H9 (cell line): ENCODE data around the gene SELE. TPM values are rescaled to one million over a fixed set of nuclear protein-coding genes. Genes with fewer than 3 reads are reported as not detected.

ENCODE experiments used
- DNase-seq: peaks from one replicate; pipeline ENCODE4 v3.0.0-alpha.2; 2017
- H2AFZ ChIP-seq: one replicate; pipeline ENCODE4 v1.6.1; 2013; ENCODE audit warnings: mild to moderate bottlenecking, low read length, control low read depth, moderate library complexity
- H2AK5ac ChIP-seq: 2 replicates; pipeline ENCODE4 v1.6.1; 2013; ENCODE audit warnings: low read length, control low read depth, mixed read lengths; ENCODE audit not compliant: insufficient read length
- H2BK120ac ChIP-seq: one replicate; pipeline ENCODE4 v1.6.1; 2013; ENCODE audit warnings: low read depth, mild to moderate bottlenecking, low read length, control low read depth, inconsistent platforms; ENCODE audit not compliant: poor library complexity, severe bottlenecking
- H2BK12ac ChIP-seq: 2 replicates; pipeline ENCODE4 v1.6.1; 2013; ENCODE audit warnings: low read length, control low read depth, mixed read lengths, low read depth; ENCODE audit not compliant: insufficient read length
- H2BK15ac ChIP-seq: 2 replicates; pipeline ENCODE4 v1.6.1; 2013; ENCODE audit warnings: low read depth, low read length, control low read depth
- H2BK20ac ChIP-seq: one replicate; pipeline ENCODE4 v1.6.1; 2013; ENCODE audit warnings: low read depth, mild to moderate bottlenecking, low read length, control low read depth, inconsistent platforms; ENCODE audit not compliant: poor library complexity, severe bottlenecking
- H2BK5ac ChIP-seq: 2 replicates; pipeline ENCODE4 v1.6.1; 2013; ENCODE audit warnings: low read length, control low read depth, mixed read lengths; ENCODE audit not compliant: insufficient read length
- H3K14ac ChIP-seq: 2 replicates; pipeline ENCODE4 v1.6.1; 2013; ENCODE audit warnings: low read length, control low read depth; ENCODE audit not compliant: insufficient read depth
- H3K18ac ChIP-seq: 2 replicates; pipeline ENCODE4 v1.6.1; 2013; ENCODE audit warnings: low read depth, mild to moderate bottlenecking, mixed read lengths, low read length, control low read depth; ENCODE audit not compliant: insufficient read length
- H3K23ac ChIP-seq: 2 replicates; pipeline ENCODE4 v1.6.1; 2013; ENCODE audit warnings: low read length, control low read depth, mixed read lengths, low read depth; ENCODE audit not compliant: insufficient read length
- H3K23me2 ChIP-seq: 2 replicates; pipeline ENCODE4 v1.6.1; 2013; ENCODE audit warnings: low read depth, mild to moderate bottlenecking, mixed read lengths, low read length, control low read depth; ENCODE audit not compliant: insufficient read length, poor library complexity, severe bottlenecking
- H3K27ac ChIP-seq: 2 replicates; pipeline ENCODE4 v1.5.1; 2013; ENCODE audit warnings: low read length, control low read depth, mixed read lengths, low read depth; ENCODE audit not compliant: insufficient read length
- H3K27me3 ChIP-seq: 2 replicates; pipeline ENCODE4 v1.6.1; 2013; ENCODE audit warnings: low read length, control low read depth, inconsistent platforms; ENCODE audit not compliant: insufficient read depth
- H3K4ac ChIP-seq: 2 replicates; pipeline ENCODE4 v1.6.1; 2013; ENCODE audit warnings: low read depth, mild to moderate bottlenecking, control low read depth, inconsistent platforms, low read length, moderate library complexity
- H3K4me1 ChIP-seq: 2 replicates; pipeline ENCODE4 v1.6.1; 2013; ENCODE audit warnings: low read length, control low read depth, inconsistent platforms; ENCODE audit not compliant: insufficient read depth
- H3K4me2 ChIP-seq: 2 replicates; pipeline ENCODE4 v1.6.1; 2013; ENCODE audit warnings: low read length, control low read depth, mixed read lengths; ENCODE audit not compliant: insufficient read length, insufficient read depth
- H3K56ac ChIP-seq: 2 replicates; pipeline ENCODE4 v1.6.1; 2013; ENCODE audit warnings: low read depth, mild to moderate bottlenecking, mixed read lengths, low read length, control low read depth; ENCODE audit not compliant: insufficient read length
- H3K79me1 ChIP-seq: 2 replicates; pipeline ENCODE4 v1.6.1; 2013; ENCODE audit warnings: low read depth, mild to moderate bottlenecking, moderate library complexity, low read length, control low read depth, inconsistent platforms; ENCODE audit not compliant: insufficient read depth, poor library complexity, severe bottlenecking
- H3K79me2 ChIP-seq: 2 replicates; pipeline ENCODE4 v1.6.1; 2013; ENCODE audit warnings: low read length, control low read depth, inconsistent platforms; ENCODE audit not compliant: insufficient read depth
- H3K9ac ChIP-seq: 2 replicates; pipeline ENCODE4 v1.6.1; 2013; ENCODE audit warnings: low read length, control low read depth, mixed read lengths; ENCODE audit not compliant: insufficient read length; ENCODE audit errors: extremely low read depth
- H3K9me3 ChIP-seq: one replicate; pipeline ENCODE4 v1.6.1; 2013; ENCODE audit warnings: low read depth, low read length, inconsistent platforms; ENCODE audit not compliant: control insufficient read depth
- H3T11ph ChIP-seq: one replicate; pipeline ENCODE4 v1.6.1; 2013; ENCODE audit warnings: mild to moderate bottlenecking, low read length, control low read depth, inconsistent platforms
- H4K20me1 ChIP-seq: one replicate; pipeline ENCODE4 v1.6.1; 2013; ENCODE audit not compliant: control insufficient read depth, insufficient read length, insufficient read depth
- H4K5ac ChIP-seq: 2 replicates; pipeline ENCODE4 v1.6.1; 2013; ENCODE audit warnings: low read depth, mild to moderate bottlenecking, mixed read lengths, low read length, control low read depth; ENCODE audit not compliant: insufficient read length
- H4K8ac ChIP-seq: replicated peaks from 2 replicates; pipeline ENCODE4 v1.6.1; 2013; ENCODE audit warnings: low read length, control low read depth, mixed read lengths, low read depth; ENCODE audit not compliant: insufficient read length
- H4K91ac ChIP-seq: 2 replicates; pipeline ENCODE4 v1.6.1; 2013; ENCODE audit warnings: low read depth, mild to moderate bottlenecking, moderate library complexity, mixed read lengths, low read length, control low read depth; ENCODE audit not compliant: insufficient read length
- H3K27ac Mint-ChIP-seq, 3 experiments: 2 replicates in 2 of 3; 3 replicates in 1 of 3; pipeline ENCODE4 v1.8.0; 2020 to 2021; ENCODE audit warnings: mixed read lengths in 3 of 3, mild to moderate bottlenecking in 1 of 3, moderate library complexity in 1 of 3
- H3K27me3 Mint-ChIP-seq: 2 replicates; pipeline ENCODE4 v1.8.0; 2021; ENCODE audit warnings: low read depth, mild to moderate bottlenecking, moderate library complexity, mixed read lengths
- H3K36me3 Mint-ChIP-seq, 3 experiments: 2 replicates in 2 of 3; 3 replicates in 1 of 3; pipeline ENCODE4 v1.8.0; 2020 to 2021; ENCODE audit warnings: low read depth in 3 of 3, mixed read lengths in 3 of 3; ENCODE audit not compliant: insufficient read depth in 1 of 3
- H3K4me1 Mint-ChIP-seq, 2 experiments: 2 replicates each; pipeline ENCODE4 v1.8.0; 2020; ENCODE audit warnings: mixed read lengths in 2 of 2
- H3K4me3 Mint-ChIP-seq, 2 experiments: 2 replicates in 1 of 2; 3 replicates in 1 of 2; pipeline ENCODE4 v1.8.0; 2020 to 2021; ENCODE audit warnings: mild to moderate bottlenecking in 2 of 2, mixed read lengths in 2 of 2, moderate library complexity in 1 of 2
- H3K9me3 Mint-ChIP-seq, 2 experiments: 2 replicates in 1 of 2; 3 replicates in 1 of 2; pipeline ENCODE4 v1.8.0; 2020; ENCODE audit warnings: mild to moderate bottlenecking in 2 of 2, mixed read lengths in 2 of 2, moderate library complexity in 1 of 2
- WGBS: extraction: QIAGEN DNeasy Blood & Tissue Kit; methylation state at CpG from one replicate; pipeline ENCODE4 v1.1.7; 2013; ENCODE audit warnings: missing lambda C conversion rate, low lambda C conversion rate, mixed read lengths; ENCODE audit not compliant: insufficient read length; ENCODE audit errors: extremely low coverage; 5-methylcytosine and 5-hydroxymethylcytosine counted together
- total RNA-seq: library from RNA; stranded (reverse); gene quantifications from 2 replicates; pipeline ENCODE4 v1.2.1, GENCODE V29; 2021
- TF ChIP-seq, protein P1 (sequence below): fragments of 200-600 bp; sonication (generic); conservative IDR thresholded peaks from 3 replicates; pipeline ENCODE4 v1.8.0; 2021; ENCODE audit warnings: antibody characterized with exemption, mild to moderate bottlenecking

The SELE gene
- total RNA-seq, 1 experiment from 2014 or later, result not detected

DNA sequence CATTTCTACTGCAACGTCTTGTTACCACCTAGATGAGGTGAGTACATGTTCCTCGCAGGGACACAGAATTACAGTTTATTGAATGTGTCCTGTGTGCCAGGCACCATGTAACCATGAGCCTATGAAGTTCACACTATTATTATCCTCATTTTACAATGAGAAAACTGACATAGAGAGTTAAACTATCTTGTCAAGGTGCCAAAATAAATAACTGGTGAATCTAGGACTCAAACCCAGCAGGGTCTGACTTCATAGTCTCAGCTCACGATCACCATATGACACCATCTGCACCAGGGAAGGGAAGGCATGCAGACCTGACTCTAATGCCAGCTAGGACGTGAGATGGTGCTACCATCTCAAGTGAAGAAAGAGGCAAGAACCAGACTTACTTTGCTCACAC, 2.4 kb downstream of the SELE start:
- Histone ChIP-seq H2BK5ac (no peak overlapping the region), H4K8ac (no peak overlapping the region), H4K91ac (no peak overlapping the region), H2BK20ac (no peak overlapping the region), H3K4me2 (no peak overlapping the region), H2BK12ac (no peak overlapping the region), H3K79me1 (no peaks in the 10 kb centered on the region), H2AK5ac (no peak overlapping the region), H3K4me1 (no peaks in the 10 kb centered on the region), H3K18ac (no peak overlapping the region), H3T11ph (no peak overlapping the region), H3K4ac (no peak overlapping the region), H4K5ac (no peak overlapping the region), H3K14ac (no peak overlapping the region), H3K27ac (no peak overlapping the region), H3K23ac (no peak overlapping the region), H2AFZ (no peak overlapping the region), H2BK120ac (no peak overlapping the region), H3K27me3 (0 out of 2 replicates have a peak, but pooled peaks cover 2% of the 10 kb centered on the region), H3K23me2 (no peaks in the 10 kb centered on the region), H3K56ac (no peak overlapping the region), H4K20me1 (no peaks in the 10 kb centered on the region), H3K79me2 (no peaks in the 10 kb centered on the region), H2BK15ac (no peak overlapping the region), H3K9me3 (no peaks in the 10 kb centered on the region), H3K9ac (no peak overlapping the region)
- Mint-ChIP-seq H3K27ac (no peak overlapping the region), H3K36me3 (no peaks in the 10 kb centered on the region), H3K4me3 (no peak overlapping the region), H3K9me3 (no peaks in the 10 kb centered on the region), H3K27me3 (no peaks in the 10 kb centered on the region), H3K4me1 (no peaks in the 10 kb centered on the region)
- WGBS, result no CpG with 5 or more reads among the region's 4 CpGs
- TF ChIP-seq, protein P1, sequence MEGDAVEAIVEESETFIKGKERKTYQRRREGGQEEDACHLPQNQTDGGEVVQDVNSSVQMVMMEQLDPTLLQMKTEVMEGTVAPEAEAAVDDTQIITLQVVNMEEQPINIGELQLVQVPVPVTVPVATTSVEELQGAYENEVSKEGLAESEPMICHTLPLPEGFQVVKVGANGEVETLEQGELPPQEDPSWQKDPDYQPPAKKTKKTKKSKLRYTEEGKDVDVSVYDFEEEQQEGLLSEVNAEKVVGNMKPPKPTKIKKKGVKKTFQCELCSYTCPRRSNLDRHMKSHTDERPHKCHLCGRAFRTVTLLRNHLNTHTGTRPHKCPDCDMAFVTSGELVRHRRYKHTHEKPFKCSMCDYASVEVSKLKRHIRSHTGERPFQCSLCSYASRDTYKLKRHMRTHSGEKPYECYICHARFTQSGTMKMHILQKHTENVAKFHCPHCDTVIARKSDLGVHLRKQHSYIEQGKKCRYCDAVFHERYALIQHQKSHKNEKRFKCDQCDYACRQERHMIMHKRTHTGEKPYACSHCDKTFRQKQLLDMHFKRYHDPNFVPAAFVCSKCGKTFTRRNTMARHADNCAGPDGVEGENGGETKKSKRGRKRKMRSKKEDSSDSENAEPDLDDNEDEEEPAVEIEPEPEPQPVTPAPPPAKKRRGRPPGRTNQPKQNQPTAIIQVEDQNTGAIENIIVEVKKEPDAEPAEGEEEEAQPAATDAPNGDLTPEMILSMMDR, result no peak
- DNase-seq, result no peak
